ENCODE data around the gene FAM174A.

DNA sequence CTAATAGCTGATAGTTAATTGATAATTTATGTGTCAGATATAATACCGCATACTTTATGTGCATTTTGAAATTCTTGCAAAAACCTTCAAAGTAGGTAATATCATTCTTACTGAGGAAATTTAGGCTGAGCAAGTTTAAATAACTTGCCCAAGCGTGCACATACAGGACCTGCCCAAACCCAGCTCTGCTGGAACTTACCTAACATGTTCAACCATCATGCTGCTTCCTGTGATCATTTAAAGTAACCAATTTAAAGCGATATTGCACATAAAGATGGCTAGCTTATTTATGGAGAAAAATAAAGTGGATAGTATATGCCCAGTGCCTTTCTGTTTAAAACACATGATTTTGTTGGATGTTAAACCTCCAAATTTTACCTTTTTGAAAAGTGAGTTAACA is 4.3 kb downstream of the FAM174A start:
- TF ChIP-seq POLR2A (IDR thresholded peaks at IDR 0.05; ENCODE audit: low read depth, low read length) (no peak), POLR2AphosphoS5 (IDR thresholded peaks at IDR 0.05; ENCODE audit: low read depth, low read length) (no peak)
